MM.1S (cell line): ENCODE measurements around the gene CD53.

Experiments
- DNase-seq: peaks from one replicate; pipeline ENCODE4 v3.0.0-alpha.2; 2015
- H2AFZ ChIP-seq: fragments of 300-600 bp; sonication (generic); 2 replicates; pipeline ENCODE4 v1.6.0; 2016; ENCODE audit warnings: antibody characterized with exemption, low read length
- H3F3A ChIP-seq: fragments of 300-600 bp; sonication (generic); 2 replicates; pipeline ENCODE4 v1.6.1; 2016; ENCODE audit warnings: mild to moderate bottlenecking, antibody characterized with exemption, low read length, moderate library complexity, mixed read lengths; ENCODE audit not compliant: insufficient read depth
- H3K27ac ChIP-seq: fragments of 300-600 bp; sonication (generic); 2 replicates; pipeline ENCODE4 v1.5.1; 2016; ENCODE audit warnings: mild to moderate bottlenecking, low read length
- H3K27me3 ChIP-seq: fragments of 300-600 bp; sonication (generic); replicated peaks from 2 replicates; pipeline ENCODE4 v1.6.0; 2016; ENCODE audit warnings: low read length; ENCODE audit not compliant: insufficient read depth
- H3K36me3 ChIP-seq: fragments of 300-600 bp; sonication (generic); replicated peaks from 2 replicates; pipeline ENCODE4 v1.6.1; 2016; ENCODE audit warnings: mild to moderate bottlenecking, low read length, mixed read lengths; ENCODE audit not compliant: insufficient read depth
- H3K4me1 ChIP-seq: fragments of 300-600 bp; sonication (generic); 2 replicates; pipeline ENCODE4 v1.6.1; 2016; ENCODE audit warnings: low read length, mixed read lengths
- H3K4me2 ChIP-seq: fragments of 300-600 bp; sonication (generic); 2 replicates; pipeline ENCODE4 v1.6.0; 2016; ENCODE audit warnings: low read depth, low read length
- H3K4me3 ChIP-seq: fragments of 300-600 bp; sonication (generic); 2 replicates; pipeline ENCODE4 v1.5.1; 2016; ENCODE audit warnings: low read length, mixed read lengths
- H3K79me2 ChIP-seq: fragments of 300-600 bp; sonication (generic); 2 replicates; pipeline ENCODE4 v1.6.1; 2016; ENCODE audit warnings: mixed run types, low read length, mixed read lengths
- H3K9ac ChIP-seq: fragments of 300-600 bp; sonication (generic); 2 replicates; pipeline ENCODE4 v1.6.1; 2016; ENCODE audit warnings: low read length, mixed read lengths
- H3K9me2 ChIP-seq: fragments of 300-600 bp; sonication (generic); replicated peaks from 2 replicates; pipeline ENCODE4 v1.6.1; 2016; ENCODE audit warnings: mild to moderate bottlenecking, low read length, mixed read lengths; ENCODE audit not compliant: insufficient read depth
- H3K9me3 ChIP-seq: fragments of 300-600 bp; sonication (generic); replicated peaks from 2 replicates; pipeline ENCODE4 v1.6.1; 2016; ENCODE audit warnings: mild to moderate bottlenecking, low read length, mixed read lengths; ENCODE audit not compliant: insufficient read depth
- H4K20me1 ChIP-seq: fragments of 300-600 bp; sonication (generic); 2 replicates; pipeline ENCODE4 v1.6.1; 2016; ENCODE audit warnings: mild to moderate bottlenecking, low read length, moderate library complexity, mixed read lengths; ENCODE audit not compliant: insufficient read depth
- CTCF ChIP-seq: fragments of 300-600 bp; sonication (generic); IDR thresholded peaks from 2 replicates; pipeline ENCODE4 v1.5.1; 2016; ENCODE audit warnings: antibody characterized with exemption, low read length, mixed read lengths
- EZH2 ChIP-seq: fragments of 300-600 bp; sonication (generic); optimal IDR thresholded peaks from 2 replicates; pipeline ENCODE3; 2017; ENCODE audit warnings: low read depth, mild to moderate bottlenecking, antibody characterized with exemption, low read length, mixed read lengths
- EZH2phosphoT487 ChIP-seq: fragments of 300-600 bp; sonication (generic); IDR thresholded peaks from 2 replicates; pipeline ENCODE4 v1.6.1; 2018; ENCODE audit warnings: antibody characterized with exemption, low read length

CD53 gene

GRCh38 chr1:110853135-110853534, 19.8 kb upstream of the CD53 start:
- Histone ChIP-seq H3K9ac (no peak overlapping the region), H3K36me3 (no peaks in the 10 kb centered on the region), H3K4me3 (no peak overlapping the region), H4K20me1 (no peaks in the 10 kb centered on the region), H3K27ac (no peak overlapping the region), H2AFZ (no peak overlapping the region), H3K79me2 (no peaks in the 10 kb centered on the region), H3F3A (no peaks in the 10 kb centered on the region), H3K9me3 (no peaks in the 10 kb centered on the region), H3K9me2 (no peaks in the 10 kb centered on the region), H3K4me1 (no peaks in the 10 kb centered on the region), H3K27me3 (no peaks in the 10 kb centered on the region), H3K4me2 (no peak overlapping the region)
- no peak for DNase-seq
- TF ChIP-seq EZH2 (no peak), CTCF (no peak), EZH2phosphoT487 (no peak)

- Histone ChIP-seq H3K9me2 (no peaks in the 10 kb centered on the region), H4K20me1 (no peaks in the 10 kb centered on the region), H3K9me3 (no peaks in the 10 kb centered on the region), H3K79me2 (no peaks in the 10 kb centered on the region), H3K27me3 (no peaks in the 10 kb centered on the region), H2AFZ (no peak overlapping the region), H3K36me3 (no peaks in the 10 kb centered on the region), H3K9ac (no peak overlapping the region), H3F3A (no peaks in the 10 kb centered on the region), H3K27ac (no peak overlapping the region), H3K4me3 (no peak overlapping the region), H3K4me1 (no peaks in the 10 kb centered on the region), H3K4me2 (no peak overlapping the region)
- TF ChIP-seq EZH2phosphoT487 (no peak), CTCF (no peak), EZH2 (no peak)
- no peak for DNase-seq
These were observed 16.5 kb upstream of the CD53 start for GRCh38 chr1:110856410-110856809.

- no peak for DNase-seq
- H3K79me2 ChIP-seq, result no peaks in the 10 kb centered on the region
- no peak overlapping the region for H2AFZ ChIP-seq
- H3K36me3 ChIP-seq, result no peaks in the 10 kb centered on the region
- no peaks in the 10 kb centered on the region for H3F3A ChIP-seq
- H3K9ac ChIP-seq, result no peak overlapping the region
- TF ChIP-seq EZH2 (no peak), CTCF (no peak), EZH2phosphoT487 (no peak)
- no peaks in the 10 kb centered on the region for H3K9me2 ChIP-seq
- no peaks in the 10 kb centered on the region for H4K20me1 ChIP-seq
- no peak overlapping the region for H3K4me2 ChIP-seq
- no peaks in the 10 kb centered on the region for H3K4me1 ChIP-seq
- no peak overlapping the region for H3K27ac ChIP-seq
- no peaks in the 10 kb centered on the region for H3K27me3 ChIP-seq
- no peaks in the 10 kb centered on the region for H3K9me3 ChIP-seq
- no peak overlapping the region for H3K4me3 ChIP-seq
These were observed 14.7 kb upstream of the CD53 start for GRCh38 chr1:110857964-110858948.
